Measurements from ENCODE around the gene NRG3.

DNA sequence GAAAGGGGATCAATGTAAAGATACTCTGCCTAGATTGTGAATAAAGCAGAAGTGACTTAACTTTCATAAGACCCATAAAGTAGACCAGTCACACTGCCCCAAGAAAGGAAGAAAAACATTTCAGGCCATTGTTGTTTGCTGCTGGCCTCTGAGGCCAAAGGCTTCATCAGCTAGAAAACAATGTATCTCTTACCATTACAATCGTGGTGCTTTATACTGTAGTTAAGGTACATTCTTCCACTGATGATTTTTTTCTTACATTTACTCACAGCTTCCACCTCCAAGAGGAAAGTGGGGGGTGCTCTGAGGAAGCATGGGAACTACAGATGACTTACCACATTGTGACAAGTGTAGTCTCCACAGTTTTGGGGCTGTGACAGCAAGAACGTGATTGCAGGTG is 68.6 kb downstream of the NRG3 start:
- no peak for TF ChIP-seq POLR2AphosphoS5 (IDR thresholded peaks at IDR 0.05; ENCODE audit: borderline replicate concordance, low read depth, low read length)
- TF ChIP-seq EZH2 (IDR thresholded peaks at IDR 0.05): no peak
- no peak for TF ChIP-seq FOXP2 (optimal IDR thresholded peaks at IDR 0.05; ENCODE audit: control extremely low read depth, extremely low read length, insufficient read depth)

Data from SK-N-MC (cell line).